ENCODE data around the gene OR6C76.

Gene OR6C76

GRCh38 chr12:55470088-55470829 lies 44.2 kb downstream of the OR6C76 start, which contains the start of gene OR6C70:
Gene OR6C70, minus strand, starts transcription at chr12:55470138. Its CDS starts 0 bp downstream, at chr12:55470138.
- DNase-seq = no peak

- DNase-seq = no peak
Measured at GRCh38 chr12:55472264-55472663, 46.2 kb downstream of the OR6C76 start.
